ENCODE measurements around the gene SAAL1. TPM values are rescaled to one million over a fixed set of nuclear protein-coding genes. Genes with fewer than 3 reads are reported as not detected.

Gene SAAL1
- total RNA-seq, 2 donors from 2014 or later, result 14.8 to 45.8 TPM

DNA sequence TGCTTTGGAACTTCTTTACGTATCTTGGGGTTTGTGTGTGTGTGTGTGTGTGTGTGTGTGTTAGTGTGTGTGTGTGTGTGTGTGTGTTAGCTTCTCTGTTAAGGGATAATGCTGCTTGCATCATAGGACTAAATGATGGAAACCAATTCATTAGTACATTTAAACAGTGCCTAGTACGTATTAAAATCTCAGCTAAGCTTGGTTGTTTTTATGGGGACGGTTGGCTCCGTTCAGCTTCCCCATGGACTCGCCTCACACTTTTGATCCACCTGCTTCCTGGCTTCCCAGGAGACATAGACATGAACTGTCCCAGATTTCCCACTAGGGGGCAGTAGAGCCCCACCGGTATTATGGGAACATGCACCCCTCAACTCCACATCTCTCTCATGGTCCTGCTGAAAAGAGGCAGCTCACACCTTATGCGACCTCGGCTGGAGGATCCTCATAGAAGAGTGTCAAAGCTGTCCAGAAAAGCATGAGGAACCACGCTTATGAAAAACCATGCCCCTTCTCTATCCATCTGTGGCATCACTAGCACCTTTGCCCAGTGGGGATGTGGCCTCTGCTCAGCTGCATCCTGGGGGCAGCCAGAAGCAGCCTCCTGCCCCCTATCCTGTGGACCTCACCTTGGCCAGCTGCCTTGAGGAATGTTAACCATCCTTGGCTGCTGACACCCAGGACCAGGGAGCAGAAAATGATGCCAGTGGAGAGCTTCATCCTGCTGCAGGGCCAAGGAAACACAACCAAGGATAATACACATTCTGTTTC is 9.7 kb upstream of the SAAL1 start:
- Histone ChIP-seq H3K36me3 (replicated peaks in 1 of 2; ENCODE audit: insufficient read depth in 1 of 2, low read depth in 2 of 2) (no peaks in the 10 kb centered on the region), H3K27ac (no peak overlapping the region), H3K4me1 (no peaks in the 10 kb centered on the region), H3K27me3 (peaks cover 0 to 11% of the 10 kb centered on the region in 2 donors), H3K9me3 (no peaks in the 10 kb centered on the region), H3K4me3 (no peak overlapping the region)
- ATAC-seq, result peak; percentile 87
- 1 to 2% methylated on average over 9 of the region's 9 CpGs for WGBS, 2 donors
- intact Hi-C loops (cut with DNase I), result loop anchor here (10.0 kb wide), 1 partner anchor 619 kb away; no protein-coding TSS in a partner anchor
- peak; percentile 57 to 73 (median 70) for DNase-seq
- TF ChIP-seq POLR2A (IDR thresholded peaks at IDR 0.05), result no peak
- TF ChIP-seq, protein P1, sequence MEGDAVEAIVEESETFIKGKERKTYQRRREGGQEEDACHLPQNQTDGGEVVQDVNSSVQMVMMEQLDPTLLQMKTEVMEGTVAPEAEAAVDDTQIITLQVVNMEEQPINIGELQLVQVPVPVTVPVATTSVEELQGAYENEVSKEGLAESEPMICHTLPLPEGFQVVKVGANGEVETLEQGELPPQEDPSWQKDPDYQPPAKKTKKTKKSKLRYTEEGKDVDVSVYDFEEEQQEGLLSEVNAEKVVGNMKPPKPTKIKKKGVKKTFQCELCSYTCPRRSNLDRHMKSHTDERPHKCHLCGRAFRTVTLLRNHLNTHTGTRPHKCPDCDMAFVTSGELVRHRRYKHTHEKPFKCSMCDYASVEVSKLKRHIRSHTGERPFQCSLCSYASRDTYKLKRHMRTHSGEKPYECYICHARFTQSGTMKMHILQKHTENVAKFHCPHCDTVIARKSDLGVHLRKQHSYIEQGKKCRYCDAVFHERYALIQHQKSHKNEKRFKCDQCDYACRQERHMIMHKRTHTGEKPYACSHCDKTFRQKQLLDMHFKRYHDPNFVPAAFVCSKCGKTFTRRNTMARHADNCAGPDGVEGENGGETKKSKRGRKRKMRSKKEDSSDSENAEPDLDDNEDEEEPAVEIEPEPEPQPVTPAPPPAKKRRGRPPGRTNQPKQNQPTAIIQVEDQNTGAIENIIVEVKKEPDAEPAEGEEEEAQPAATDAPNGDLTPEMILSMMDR (IDR thresholded peaks at IDR 0.05), result peak; percentile 72 to 87 (median 84)

DNA sequence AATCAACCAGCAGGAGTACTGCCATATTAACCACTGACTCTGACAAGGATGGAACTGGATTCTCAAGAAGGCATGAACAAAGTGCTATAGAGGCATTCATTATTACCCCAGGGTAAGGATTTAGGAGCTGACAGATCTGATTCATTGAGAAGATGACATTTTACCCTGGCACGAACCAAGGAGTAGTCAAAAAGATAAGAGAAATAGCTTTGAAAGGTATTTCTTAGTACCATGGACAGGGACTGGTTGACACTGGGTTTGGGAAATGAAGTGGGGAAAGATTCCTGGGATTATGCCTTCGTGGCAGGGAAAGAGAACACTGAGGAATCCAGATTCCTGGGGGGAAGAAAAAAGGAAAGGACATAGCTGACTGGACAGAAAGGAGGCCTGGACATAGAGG is 5.1 kb upstream of the SAAL1 start:
- Histone ChIP-seq H3K4me3 (no peak overlapping the region), H3K27me3 (peaks cover 0 to 11% of the 10 kb centered on the region in 2 donors), H3K4me1 (peaks cover 7% of the 10 kb centered on the region), H3K27ac (no peak overlapping the region), H3K9me3 (no peaks in the 10 kb centered on the region), H3K36me3 (replicated peaks in 1 of 2; ENCODE audit: insufficient read depth in 1 of 2, low read depth in 2 of 2) (no peaks in the 10 kb centered on the region)
- TF ChIP-seq POLR2A (IDR thresholded peaks at IDR 0.05), result no peak
- TF ChIP-seq, protein P1 (IDR thresholded peaks at IDR 0.05), result no peak
- intact Hi-C loops (cut with DNase I), result loop anchor here (10.0 kb wide), 1 partner anchor 624 kb away; no protein-coding TSS in a partner anchor
- WGBS, 2 donors, result 15 to 19% methylated on average over 2 of the region's 2 CpGs
- ATAC-seq (no peak), DNase-seq (no peak)

DNA sequence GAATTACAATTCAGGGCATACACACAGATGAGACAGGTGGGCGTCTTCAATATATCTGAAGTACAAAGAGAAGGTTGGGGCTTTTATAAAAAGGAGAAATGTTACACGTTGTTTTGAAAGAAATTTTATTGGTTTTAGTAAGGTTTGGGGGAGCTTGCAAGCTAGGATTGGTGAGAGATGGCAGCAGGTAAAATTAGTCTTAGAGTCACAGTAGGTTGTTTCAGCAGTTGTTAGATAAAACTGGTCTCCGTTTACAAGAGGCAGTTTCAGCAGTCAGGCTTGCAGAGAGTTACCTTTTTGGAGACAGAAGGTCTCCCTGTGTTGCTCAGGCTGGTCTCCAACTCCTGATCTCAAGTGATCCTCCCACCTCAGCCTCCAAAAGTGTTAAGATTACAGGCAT is 2.4 kb upstream of the SAAL1 start:
- H3K27ac ChIP-seq, result no peak overlapping the region
- TF ChIP-seq, protein P1 (IDR thresholded peaks at IDR 0.05), result no peak
- no peak for TF ChIP-seq POLR2A (IDR thresholded peaks at IDR 0.05)
- H3K36me3 ChIP-seq (replicated peaks in 1 of 2; ENCODE audit: insufficient read depth in 1 of 2, low read depth in 2 of 2), result no peaks in the 10 kb centered on the region
- DNase-seq (no peak), ATAC-seq (no peak)
- intact Hi-C loops (cut with DNase I), result no loop called here
- 49% methylated on average over 3 of the region's 3 CpGs for WGBS, 2 donors
- no peaks in the 10 kb centered on the region for H3K27me3 ChIP-seq
- H3K4me1 ChIP-seq, result peaks cover 19% of the 10 kb centered on the region
- no peaks in the 10 kb centered on the region for H3K9me3 ChIP-seq
- H3K4me3 ChIP-seq, result no peak overlapping the region

DNA sequence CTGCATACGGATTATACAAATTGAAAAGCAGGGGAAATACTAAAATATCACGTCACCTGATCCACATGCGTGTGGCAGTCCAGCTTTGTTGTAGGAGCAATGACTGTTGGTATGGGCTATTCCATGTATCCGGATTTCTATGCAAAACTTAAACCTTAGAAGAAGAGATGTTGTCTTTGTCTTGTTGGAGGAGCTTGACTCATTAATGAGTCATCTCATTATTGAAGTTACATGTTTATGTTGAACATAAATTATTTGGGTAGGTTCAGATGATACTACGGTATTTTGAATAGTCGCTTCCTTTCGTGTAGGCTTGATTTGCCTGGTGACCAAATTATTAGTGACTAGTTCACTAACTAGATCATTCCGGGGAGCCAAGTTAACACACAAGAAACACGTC is 806 bp upstream of the SAAL1 start:
- no peak for TF ChIP-seq POLR2A (IDR thresholded peaks at IDR 0.05)
- TF ChIP-seq, protein P1 (IDR thresholded peaks at IDR 0.05), result no peak
- H3K27ac ChIP-seq, result no peak overlapping the region
- H3K4me1 ChIP-seq, result peaks cover 19% of the 10 kb centered on the region
- no peak for ATAC-seq
- intact Hi-C loops (cut with DNase I), result no loop called here
- 74 to 76% methylated on average over 9 of the region's 9 CpGs for WGBS, 2 donors
- no peaks in the 10 kb centered on the region for H3K9me3 ChIP-seq
- H3K4me3 ChIP-seq, result no peak overlapping the region
- no peak for DNase-seq
- H3K27me3 ChIP-seq, result no peaks in the 10 kb centered on the region
- peaks cover 0 to 2% of the 10 kb centered on the region in 2 donors for H3K36me3 ChIP-seq (replicated peaks in 1 of 2; ENCODE audit: insufficient read depth in 1 of 2, low read depth in 2 of 2)

All from body of pancreas (tissue), 4 donors.